Parathyroid adenoma (tissue), 2 donors: ENCODE measurements around the gene CEP104.

Source experiments
- H2AFZ ChIP-seq: fragments of 300-600 bp; sonication (generic); one replicate; pipeline ENCODE4 v1.7.0; 2017; ENCODE audit warnings: antibody characterized with exemption, mild to moderate bottlenecking
- H3K27ac ChIP-seq: fragments of 300-600 bp; sonication (generic); one replicate; pipeline ENCODE4 v1.7.0; 2017
- H3K27me3 ChIP-seq: fragments of 300-600 bp; sonication (generic); one replicate; pipeline ENCODE4 v1.7.0; 2017; ENCODE audit warnings: low read length; ENCODE audit not compliant: control insufficient read depth, insufficient read depth
- H3K36me3 ChIP-seq: fragments of 300-600 bp; sonication (generic); one replicate; pipeline ENCODE4 v1.7.0; 2017; ENCODE audit warnings: low read length; ENCODE audit not compliant: control insufficient read depth, insufficient read depth
- H3K4me1 ChIP-seq: fragments of 300-600 bp; sonication (generic); one replicate; pipeline ENCODE4 v1.7.0; 2017; ENCODE audit warnings: control low read depth
- H3K4me2 ChIP-seq: fragments of 300-600 bp; sonication (generic); one replicate; pipeline ENCODE4 v1.7.0; 2017; ENCODE audit warnings: low read length
- H3K4me3 ChIP-seq: fragments of 300-600 bp; sonication (generic); one replicate; pipeline ENCODE4 v1.7.0; 2017; ENCODE audit warnings: low read depth, low read length
- H3K79me2 ChIP-seq: fragments of 300-600 bp; sonication (generic); one replicate; pipeline ENCODE4 v1.7.0; 2017; ENCODE audit warnings: control low read depth
- H3K9ac ChIP-seq: fragments of 300-600 bp; sonication (generic); one replicate; pipeline ENCODE4 v1.7.0; 2017; ENCODE audit warnings: mild to moderate bottlenecking
- H3K9me3 ChIP-seq: fragments of 300-600 bp; sonication (generic); one replicate; pipeline ENCODE4 v1.7.0; 2017; ENCODE audit warnings: low read length; ENCODE audit not compliant: control insufficient read depth
- TF ChIP-seq, protein P1 (sequence below): fragments of 300-600 bp; sonication (generic); IDR thresholded peaks from one replicate; pipeline ENCODE4 v1.7.0; 2017; ENCODE audit warnings: antibody characterized with exemption, mild to moderate bottlenecking
- donor health status: primary hyperparathyroidism.

The CEP104 gene

DNA sequence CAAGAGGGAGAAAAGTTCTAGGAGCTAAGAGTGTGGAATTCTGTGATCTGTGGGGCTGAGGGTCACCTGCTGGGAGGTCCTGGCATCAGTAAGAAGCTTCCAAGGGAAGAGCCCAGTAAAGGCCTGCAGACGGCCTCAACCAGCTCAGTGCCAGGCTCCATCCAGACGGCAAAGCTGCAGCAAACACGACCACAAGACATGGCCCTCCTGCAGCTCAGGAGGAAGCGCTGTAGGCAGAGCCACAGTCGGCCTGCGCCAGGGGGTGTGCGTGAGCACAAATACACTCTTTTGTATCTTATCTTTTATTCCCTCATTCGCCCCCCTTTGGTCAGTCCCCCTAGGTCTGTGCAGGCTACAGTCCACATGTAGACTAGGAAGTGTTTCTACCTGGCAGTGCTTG is 29.7 kb upstream of the CEP104 start:
- Histone ChIP-seq H3K9ac (no peak overlapping the region), H3K9me3 (no peaks in the 10 kb centered on the region), H3K27ac (no peak overlapping the region), H3K4me2 (no peak overlapping the region), H3K4me3 (no peak overlapping the region), H3K79me2 (no peaks in the 10 kb centered on the region), H3K27me3 (no peaks in the 10 kb centered on the region), H3K36me3 (no peaks in the 10 kb centered on the region), H2AFZ (no peak overlapping the region), H3K4me1 (no peaks in the 10 kb centered on the region)
- TF ChIP-seq, protein P1, sequence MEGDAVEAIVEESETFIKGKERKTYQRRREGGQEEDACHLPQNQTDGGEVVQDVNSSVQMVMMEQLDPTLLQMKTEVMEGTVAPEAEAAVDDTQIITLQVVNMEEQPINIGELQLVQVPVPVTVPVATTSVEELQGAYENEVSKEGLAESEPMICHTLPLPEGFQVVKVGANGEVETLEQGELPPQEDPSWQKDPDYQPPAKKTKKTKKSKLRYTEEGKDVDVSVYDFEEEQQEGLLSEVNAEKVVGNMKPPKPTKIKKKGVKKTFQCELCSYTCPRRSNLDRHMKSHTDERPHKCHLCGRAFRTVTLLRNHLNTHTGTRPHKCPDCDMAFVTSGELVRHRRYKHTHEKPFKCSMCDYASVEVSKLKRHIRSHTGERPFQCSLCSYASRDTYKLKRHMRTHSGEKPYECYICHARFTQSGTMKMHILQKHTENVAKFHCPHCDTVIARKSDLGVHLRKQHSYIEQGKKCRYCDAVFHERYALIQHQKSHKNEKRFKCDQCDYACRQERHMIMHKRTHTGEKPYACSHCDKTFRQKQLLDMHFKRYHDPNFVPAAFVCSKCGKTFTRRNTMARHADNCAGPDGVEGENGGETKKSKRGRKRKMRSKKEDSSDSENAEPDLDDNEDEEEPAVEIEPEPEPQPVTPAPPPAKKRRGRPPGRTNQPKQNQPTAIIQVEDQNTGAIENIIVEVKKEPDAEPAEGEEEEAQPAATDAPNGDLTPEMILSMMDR: no peak

DNA sequence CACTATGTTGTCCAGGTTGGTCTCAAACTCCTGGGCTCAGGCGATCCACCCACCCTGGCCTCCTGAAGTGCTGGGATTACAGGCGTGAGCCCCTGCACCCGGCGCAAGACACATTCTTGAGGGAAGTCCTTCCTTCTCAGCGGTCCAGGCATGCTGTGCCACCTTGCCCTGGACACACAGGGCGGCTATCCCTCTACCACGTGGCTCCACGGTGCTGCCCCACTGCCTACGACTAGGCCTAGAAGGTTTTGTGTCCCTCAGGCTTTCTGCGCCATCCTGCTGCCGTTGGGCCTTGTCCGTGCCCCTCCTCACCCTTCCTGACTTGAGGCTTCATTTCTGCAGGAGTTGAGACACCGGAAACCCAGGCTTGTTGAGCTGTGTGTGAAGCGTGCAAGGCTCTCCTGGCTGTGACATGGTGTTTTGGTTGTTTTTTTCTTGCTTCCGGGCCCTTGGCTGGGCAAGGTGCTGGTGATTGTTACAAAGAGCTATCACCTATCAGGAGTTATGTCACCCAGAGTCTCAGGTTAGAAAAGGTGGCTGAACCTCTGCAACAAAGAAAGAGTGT is 29.2 kb upstream of the CEP104 start:
- Histone ChIP-seq H3K27me3 (no peaks in the 10 kb centered on the region), H3K79me2 (no peaks in the 10 kb centered on the region), H3K4me3 (no peak overlapping the region), H3K27ac (no peak overlapping the region), H3K9me3 (no peaks in the 10 kb centered on the region), H3K36me3 (no peaks in the 10 kb centered on the region), H2AFZ (no peak overlapping the region), H3K4me1 (no peaks in the 10 kb centered on the region), H3K9ac (no peak overlapping the region), H3K4me2 (no peak overlapping the region)
- TF ChIP-seq, protein P1: no peak

DNA sequence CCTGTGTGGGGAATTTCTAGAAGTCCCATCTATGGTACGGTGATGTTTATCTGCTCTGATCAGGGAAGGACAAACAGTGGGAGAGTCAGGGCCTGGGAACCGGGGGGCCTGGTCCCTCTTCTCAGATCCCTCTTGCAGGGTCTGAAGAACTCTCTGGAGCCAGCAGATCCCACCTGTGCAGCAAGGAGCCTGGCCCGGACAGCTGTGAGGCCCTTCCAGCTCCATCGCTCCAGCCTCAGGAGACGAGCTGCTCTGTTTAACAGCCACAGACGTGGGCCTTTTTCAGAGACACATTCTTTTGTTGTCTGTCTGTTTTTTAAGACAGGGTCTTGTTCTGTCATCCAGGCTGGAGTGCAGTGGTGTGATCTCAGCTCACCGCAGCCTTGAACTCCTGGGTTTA is 28.6 kb upstream of the CEP104 start:
- Histone ChIP-seq H3K36me3 (no peaks in the 10 kb centered on the region), H3K4me2 (no peak overlapping the region)

DNA sequence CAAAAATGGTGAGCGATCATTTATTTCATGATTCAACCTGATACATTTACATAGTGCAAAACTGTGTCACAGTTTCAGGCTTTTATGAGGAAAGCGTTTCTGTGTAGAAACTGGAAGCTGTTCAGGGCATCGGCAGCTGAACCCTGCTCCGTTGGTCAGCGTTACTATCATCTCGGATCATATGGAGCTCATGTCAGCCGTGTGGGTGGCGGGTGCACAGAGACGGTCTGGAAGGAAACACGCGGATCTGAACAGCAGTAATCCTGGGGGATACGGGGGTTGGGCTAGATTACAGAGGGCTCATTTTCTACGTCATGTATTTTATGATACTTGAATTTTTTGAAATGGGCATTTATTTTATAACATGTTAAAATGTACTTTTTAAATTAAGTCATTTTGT is 28.0 kb upstream of the CEP104 start:
- Histone ChIP-seq H3K27me3 (no peaks in the 10 kb centered on the region), H3K27ac (no peak overlapping the region), H3K4me1 (no peaks in the 10 kb centered on the region), H3K36me3 (no peaks in the 10 kb centered on the region), H3K79me2 (no peaks in the 10 kb centered on the region), H3K4me3 (no peak overlapping the region), H3K9me3 (no peaks in the 10 kb centered on the region), H3K9ac (no peak overlapping the region), H3K4me2 (no peak overlapping the region), H2AFZ (no peak overlapping the region)
- TF ChIP-seq, protein P1: no peak

More for the DNA sequence above, 28.6 kb upstream of the CEP104 start:
- Histone ChIP-seq H3K9ac (no peak overlapping the region), H3K4me1 (no peaks in the 10 kb centered on the region), H3K79me2 (no peaks in the 10 kb centered on the region), H3K27ac (no peak overlapping the region), H2AFZ (no peak overlapping the region), H3K27me3 (no peaks in the 10 kb centered on the region), H3K9me3 (no peaks in the 10 kb centered on the region), H3K4me3 (no peak overlapping the region)
- TF ChIP-seq, protein P1: no peak

DNA sequence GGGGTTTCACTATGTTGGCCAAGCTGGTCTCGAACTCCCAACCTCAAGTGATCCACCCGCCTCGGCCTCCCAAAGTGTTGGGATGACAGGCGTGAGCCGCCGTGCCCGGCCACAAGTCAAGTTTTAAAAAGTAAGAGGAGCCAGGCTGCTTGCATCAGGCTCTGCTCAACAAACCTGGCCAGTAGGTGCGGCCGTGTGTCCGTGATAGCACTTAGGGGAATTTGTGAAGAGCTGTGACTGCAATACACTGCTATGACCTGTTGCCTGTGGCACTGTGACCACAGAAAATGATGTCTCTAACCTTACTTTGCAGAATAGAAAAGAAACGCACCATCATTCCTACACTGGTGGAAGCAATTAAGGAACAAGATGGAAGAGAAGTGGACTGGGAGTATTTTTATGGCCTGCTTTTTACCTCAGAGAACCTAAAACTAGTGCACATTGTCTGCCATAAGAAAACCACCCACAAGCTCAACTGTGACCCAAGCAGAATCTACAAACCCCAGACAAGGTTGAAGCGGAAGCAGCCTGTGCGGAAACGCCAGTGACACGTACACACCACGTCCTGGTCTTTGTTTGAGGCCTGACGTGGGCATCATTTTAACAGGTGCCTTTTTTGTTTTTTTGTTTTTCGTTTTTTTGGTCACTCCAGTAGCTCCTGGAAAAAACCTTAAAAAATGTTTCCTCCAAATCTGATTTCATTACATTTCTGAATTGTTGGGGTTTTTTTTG is 26.3 kb upstream of the CEP104 start:
- Histone ChIP-seq H2AFZ (no peak overlapping the region), H3K9ac (no peak overlapping the region), H3K27me3 (no peaks in the 10 kb centered on the region), H3K4me2 (no peak overlapping the region), H3K4me1 (no peaks in the 10 kb centered on the region), H3K9me3 (no peaks in the 10 kb centered on the region), H3K36me3 (no peaks in the 10 kb centered on the region), H3K27ac (no peak overlapping the region), H3K79me2 (no peaks in the 10 kb centered on the region), H3K4me3 (no peak overlapping the region)
- TF ChIP-seq, protein P1: no peak
